ENCODE data around the gene WNK1. TPM values are rescaled to one million over a fixed set of nuclear protein-coding genes. Genes with fewer than 3 reads are reported as not detected.

WNK1 gene
- total RNA-seq, 4 donors from 2014 or later = 109 to 245 (median 135) TPM

DNA sequence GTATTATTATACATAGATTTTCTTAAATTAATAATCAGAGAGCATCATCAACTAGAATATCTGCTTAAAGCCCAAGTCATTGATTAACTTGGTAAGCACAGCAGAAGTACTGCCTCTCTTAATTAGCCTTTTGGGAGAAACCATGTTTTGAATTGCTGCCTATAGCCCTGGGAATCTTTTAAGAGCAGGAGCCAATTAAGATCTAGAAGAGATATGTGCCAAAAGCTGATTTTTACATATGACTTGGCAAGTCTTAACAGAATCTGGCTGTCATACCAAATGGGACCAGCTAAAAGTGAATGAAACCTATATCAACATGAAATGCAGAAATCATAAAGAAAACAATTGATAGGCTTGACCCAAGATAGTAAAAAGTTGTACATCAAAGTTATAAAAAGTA, 23.2 kb upstream of the WNK1 start:
- no peak for ATAC-seq
- TF ChIP-seq POLR2A (IDR thresholded peaks at IDR 0.05) = no peak
- no peak for TF ChIP-seq POLR2AphosphoS5 (IDR thresholded peaks at IDR 0.05)
- TF ChIP-seq, protein P1, sequence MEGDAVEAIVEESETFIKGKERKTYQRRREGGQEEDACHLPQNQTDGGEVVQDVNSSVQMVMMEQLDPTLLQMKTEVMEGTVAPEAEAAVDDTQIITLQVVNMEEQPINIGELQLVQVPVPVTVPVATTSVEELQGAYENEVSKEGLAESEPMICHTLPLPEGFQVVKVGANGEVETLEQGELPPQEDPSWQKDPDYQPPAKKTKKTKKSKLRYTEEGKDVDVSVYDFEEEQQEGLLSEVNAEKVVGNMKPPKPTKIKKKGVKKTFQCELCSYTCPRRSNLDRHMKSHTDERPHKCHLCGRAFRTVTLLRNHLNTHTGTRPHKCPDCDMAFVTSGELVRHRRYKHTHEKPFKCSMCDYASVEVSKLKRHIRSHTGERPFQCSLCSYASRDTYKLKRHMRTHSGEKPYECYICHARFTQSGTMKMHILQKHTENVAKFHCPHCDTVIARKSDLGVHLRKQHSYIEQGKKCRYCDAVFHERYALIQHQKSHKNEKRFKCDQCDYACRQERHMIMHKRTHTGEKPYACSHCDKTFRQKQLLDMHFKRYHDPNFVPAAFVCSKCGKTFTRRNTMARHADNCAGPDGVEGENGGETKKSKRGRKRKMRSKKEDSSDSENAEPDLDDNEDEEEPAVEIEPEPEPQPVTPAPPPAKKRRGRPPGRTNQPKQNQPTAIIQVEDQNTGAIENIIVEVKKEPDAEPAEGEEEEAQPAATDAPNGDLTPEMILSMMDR (IDR thresholded peaks at IDR 0.05) = no peak
- TF ChIP-seq EP300 (IDR thresholded peaks at IDR 0.05) = no peak
- no peak overlapping the region for H3K27ac ChIP-seq
- no peaks in the 10 kb centered on the region for H3K9me3 ChIP-seq
- H3K27me3 ChIP-seq = no peaks in the 10 kb centered on the region
- H3K4me1 ChIP-seq = no peaks in the 10 kb centered on the region
- no peak overlapping the region for H3K4me3 ChIP-seq
- no peaks in the 10 kb centered on the region for H3K36me3 ChIP-seq

DNA sequence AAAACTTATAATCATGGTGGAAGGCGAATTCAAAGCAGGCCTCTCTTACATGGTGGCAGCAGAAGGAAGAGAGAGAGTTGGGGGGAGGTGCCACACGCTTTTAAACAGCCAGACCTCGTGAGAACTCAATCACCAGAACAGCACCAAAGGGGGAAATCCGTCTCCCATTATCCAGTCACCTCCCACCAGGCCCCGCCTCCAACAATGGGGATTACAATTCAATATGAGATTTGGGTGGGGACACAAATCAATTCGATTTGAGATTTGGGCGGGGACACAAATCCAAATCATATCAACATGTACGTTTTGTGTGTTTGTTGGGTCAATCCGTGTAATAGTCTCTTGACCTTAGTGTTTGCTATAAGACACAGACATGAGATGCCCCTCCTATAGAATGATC, 21.8 kb upstream of the WNK1 start:
- Histone ChIP-seq H3K27me3 (no peaks in the 10 kb centered on the region), H3K36me3 (no peaks in the 10 kb centered on the region), H3K9me3 (no peaks in the 10 kb centered on the region), H3K27ac (no peak overlapping the region), H3K4me1 (no peaks in the 10 kb centered on the region), H3K4me3 (no peak overlapping the region)
- TF ChIP-seq EP300 (IDR thresholded peaks at IDR 0.05) (no peak), POLR2A (IDR thresholded peaks at IDR 0.05) (no peak), POLR2AphosphoS5 (IDR thresholded peaks at IDR 0.05) (no peak)
- TF ChIP-seq, protein P1 (IDR thresholded peaks at IDR 0.05) = no peak
- 91 to 96% methylated on average over 7 to 9 of the region's 9 CpGs for whole genome bisulfite sequencing, 2 donors (ENCODE audit: low coverage in 1 of 2)
- ATAC-seq = no peak

DNA sequence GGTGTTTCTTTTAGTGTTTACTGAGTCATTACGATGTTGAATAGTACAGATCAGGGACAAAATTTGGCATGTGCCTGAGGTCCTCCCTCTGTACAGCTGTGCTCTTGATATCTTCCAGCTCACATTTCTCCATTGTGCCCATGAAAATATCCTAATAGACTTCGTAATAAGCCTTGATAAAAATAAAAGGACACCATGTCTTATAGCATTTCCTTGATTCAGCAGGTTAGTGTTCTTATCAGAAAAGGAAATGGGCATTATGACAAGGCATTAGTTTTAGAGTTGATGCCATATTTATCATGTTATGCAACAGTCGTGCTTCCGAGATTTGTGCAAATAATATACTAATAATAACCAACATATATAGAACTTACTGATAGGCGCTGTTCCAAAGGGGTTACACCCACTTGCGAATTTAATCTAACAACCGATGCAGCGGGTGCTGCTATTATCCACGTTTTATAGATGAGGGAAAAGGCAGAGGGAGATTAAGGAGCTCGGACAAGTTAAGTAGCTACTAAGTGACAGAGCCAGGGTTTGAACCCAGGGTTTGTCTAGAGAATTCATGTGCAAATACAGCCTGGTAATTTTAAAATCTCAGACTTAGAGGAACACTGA, 15.1 kb upstream of the WNK1 start:
- Histone ChIP-seq H3K4me1 (no peaks in the 10 kb centered on the region), H3K9me3 (no peaks in the 10 kb centered on the region), H3K27ac (peak overlapping the region in 3 of 4 donors; percentile 3 to 43 (median 36)), H3K4me3 (no peak overlapping the region), H3K36me3 (no peaks in the 10 kb centered on the region), H3K27me3 (no peaks in the 10 kb centered on the region)
- TF ChIP-seq, protein P1 (IDR thresholded peaks at IDR 0.05) = no peak
- no peak for TF ChIP-seq POLR2A (IDR thresholded peaks at IDR 0.05)
- no peak for TF ChIP-seq EP300 (IDR thresholded peaks at IDR 0.05)
- no peak for TF ChIP-seq POLR2AphosphoS5 (IDR thresholded peaks at IDR 0.05)
- ATAC-seq = peak; percentile 72
- 61 to 81% methylated on average over 9 to 10 of the region's 10 CpGs for WGBS, 2 donors (ENCODE audit: low coverage in 1 of 2)

DNA sequence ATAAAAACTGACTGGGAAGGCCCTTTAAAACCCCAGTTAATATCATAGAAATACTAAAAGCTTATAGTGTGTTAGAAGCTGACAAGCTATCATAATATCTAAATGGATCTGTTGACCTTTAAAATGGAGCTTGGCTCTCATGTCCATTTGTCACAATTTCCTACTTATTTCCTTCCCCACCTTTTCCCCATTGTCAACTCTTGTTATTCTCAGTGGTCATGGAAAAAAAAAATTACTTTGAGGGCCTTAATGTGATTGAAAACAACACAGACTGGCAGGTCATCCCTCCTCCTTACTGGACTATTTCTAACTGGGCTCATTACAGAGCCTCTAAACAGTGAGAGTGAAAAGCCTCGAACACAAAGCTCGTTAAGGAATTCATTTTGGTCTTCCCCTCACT, 13.7 kb upstream of the WNK1 start:
- Histone ChIP-seq H3K36me3 (no peaks in the 10 kb centered on the region), H3K9me3 (no peaks in the 10 kb centered on the region), H3K27me3 (no peaks in the 10 kb centered on the region), H3K4me3 (no peak overlapping the region), H3K27ac (peak overlapping the region in 2 of 4 donors; percentile 3 to 36), H3K4me1 (no peaks in the 10 kb centered on the region)
- WGBS, 2 donors (ENCODE audit: low coverage in 1 of 2) = 69 to 71% methylated on average over 2 of the region's 2 CpGs
- TF ChIP-seq, protein P1 (IDR thresholded peaks at IDR 0.05) = no peak
- ATAC-seq = no peak

DNA sequence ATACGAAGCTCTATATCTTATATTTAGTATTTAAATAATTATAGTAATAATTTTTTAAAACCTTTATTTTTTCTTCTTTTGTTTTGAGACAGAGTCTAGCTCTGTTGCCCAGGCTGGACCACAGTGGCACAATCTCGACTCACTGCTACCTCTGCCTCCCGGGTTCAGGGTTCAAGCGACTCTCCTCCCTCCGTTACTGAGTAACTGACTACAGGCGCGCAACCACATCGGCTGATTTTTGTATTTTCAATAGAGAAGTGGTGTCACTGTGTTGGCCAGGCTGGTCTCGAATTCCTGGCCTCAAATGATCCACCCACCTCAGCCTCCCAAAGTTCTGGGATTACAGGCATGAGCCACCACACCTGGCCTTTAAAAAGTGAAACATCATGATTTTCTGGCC, 13.0 kb upstream of the WNK1 start:
- Histone ChIP-seq H3K36me3 (no peaks in the 10 kb centered on the region), H3K4me1 (no peaks in the 10 kb centered on the region), H3K27me3 (no peaks in the 10 kb centered on the region), H3K27ac (peak overlapping the region in 1 of 4 donors; percentile 36), H3K9me3 (no peaks in the 10 kb centered on the region), H3K4me3 (no peak overlapping the region)
- ATAC-seq = no peak
- 93 to 95% methylated on average over 2 to 9 of the region's 9 CpGs for WGBS, 2 donors (ENCODE audit: low coverage in 1 of 2)
- TF ChIP-seq, protein P1 (IDR thresholded peaks at IDR 0.05) = no peak
- TF ChIP-seq EP300 (IDR thresholded peaks at IDR 0.05) (no peak), POLR2A (IDR thresholded peaks at IDR 0.05) (no peak)
